Measurements from ENCODE around the gene PRKG2. TPM values are rescaled to one million over a fixed set of nuclear protein-coding genes. Genes with fewer than 3 reads are reported as not detected.

The PRKG2 gene
- total RNA-seq, 1 experiment from 2014 or later: 1.9 TPM

DNA sequence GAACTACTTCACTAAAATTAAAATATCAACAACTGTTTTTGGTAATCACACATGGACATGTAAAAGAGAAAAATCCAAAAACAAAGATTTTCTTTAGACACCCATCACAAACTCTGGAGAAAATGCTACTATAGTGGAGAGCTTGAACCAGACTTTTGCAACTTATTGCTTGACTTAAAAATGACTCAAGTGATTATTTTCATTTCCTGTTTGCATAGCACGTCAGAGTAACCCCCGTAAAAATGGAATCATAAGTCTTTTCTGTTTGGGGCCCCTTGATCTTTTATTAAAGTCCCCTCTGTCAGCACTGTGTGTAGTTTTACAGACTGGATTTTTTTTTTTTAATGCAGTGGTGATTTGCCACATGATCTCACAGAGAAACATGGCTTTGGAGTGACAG, 79.5 kb downstream of the PRKG2 start:
- Histone ChIP-seq H2BK5ac (ENCODE audit: insufficient read length, low read length) (no peak overlapping the region), H2AK5ac (ENCODE audit: insufficient read length, low read length) (no peak overlapping the region), H2AFZ (ENCODE audit: low read length) (no peak overlapping the region), H3K4me1 (ENCODE audit: insufficient read depth, low read length) (peaks cover 5% of the 10 kb centered on the region; the same call in 1 of the 2 replicates), H3K27ac (ENCODE audit: insufficient read length, low read depth, low read length) (no peak overlapping the region), H3K9ac (ENCODE audit: extremely low read depth, insufficient read length, low read length) (no peak overlapping the region), H3K4me2 (ENCODE audit: insufficient read depth, insufficient read length, low read length) (no peak overlapping the region), H2BK20ac (ENCODE audit: low read depth, low read length, poor library complexity, severe bottlenecking) (no peak overlapping the region), H2BK120ac (ENCODE audit: low read depth, low read length, poor library complexity, severe bottlenecking) (no peak overlapping the region), H3K23me2 (ENCODE audit: insufficient read length, low read depth, low read length, poor library complexity, severe bottlenecking) (no peaks in the 10 kb centered on the region), H3T11ph (ENCODE audit: low read length) (no peak overlapping the region), H3K9me3 (ENCODE audit: control insufficient read depth, low read depth, low read length) (no peaks in the 10 kb centered on the region), H3K4ac (ENCODE audit: low read depth, low read length) (no peak overlapping the region), H3K14ac (ENCODE audit: insufficient read depth, low read length) (no peak overlapping the region), H4K8ac (replicated peaks; ENCODE audit: insufficient read length, low read depth, low read length) (no peak overlapping the region), H2BK12ac (ENCODE audit: insufficient read length, low read depth, low read length) (no peak overlapping the region), H2BK15ac (ENCODE audit: low read depth, low read length) (no peak overlapping the region), H3K23ac (ENCODE audit: insufficient read length, low read depth, low read length) (no peak overlapping the region), H4K5ac (ENCODE audit: insufficient read length, low read depth, low read length) (no peak overlapping the region), H3K18ac (ENCODE audit: insufficient read length, low read depth, low read length) (no peak overlapping the region), H3K56ac (ENCODE audit: insufficient read length, low read depth, low read length) (no peak overlapping the region), H3K27me3 (ENCODE audit: insufficient read depth, low read length) (no peaks in the 10 kb centered on the region), H3K79me2 (ENCODE audit: insufficient read depth, low read length) (no peaks in the 10 kb centered on the region), H3K79me1 (ENCODE audit: insufficient read depth, low read depth, low read length, poor library complexity, severe bottlenecking) (no peaks in the 10 kb centered on the region), H4K20me1 (ENCODE audit: control insufficient read depth, insufficient read depth, insufficient read length) (no peaks in the 10 kb centered on the region), H4K91ac (ENCODE audit: insufficient read length, low read depth, low read length) (no peak overlapping the region)
- no peak overlapping the region for H3K4me3 Mint-ChIP-seq
- H3K27me3 Mint-ChIP-seq (ENCODE audit: low read depth): no peaks in the 10 kb centered on the region
- peaks cover 20 to 22% of the 10 kb centered on the region in 2 experiments for H3K4me1 Mint-ChIP-seq
- DNase-seq: no peak
- H3K27ac Mint-ChIP-seq: no peak overlapping the region
- TF ChIP-seq, protein P1, sequence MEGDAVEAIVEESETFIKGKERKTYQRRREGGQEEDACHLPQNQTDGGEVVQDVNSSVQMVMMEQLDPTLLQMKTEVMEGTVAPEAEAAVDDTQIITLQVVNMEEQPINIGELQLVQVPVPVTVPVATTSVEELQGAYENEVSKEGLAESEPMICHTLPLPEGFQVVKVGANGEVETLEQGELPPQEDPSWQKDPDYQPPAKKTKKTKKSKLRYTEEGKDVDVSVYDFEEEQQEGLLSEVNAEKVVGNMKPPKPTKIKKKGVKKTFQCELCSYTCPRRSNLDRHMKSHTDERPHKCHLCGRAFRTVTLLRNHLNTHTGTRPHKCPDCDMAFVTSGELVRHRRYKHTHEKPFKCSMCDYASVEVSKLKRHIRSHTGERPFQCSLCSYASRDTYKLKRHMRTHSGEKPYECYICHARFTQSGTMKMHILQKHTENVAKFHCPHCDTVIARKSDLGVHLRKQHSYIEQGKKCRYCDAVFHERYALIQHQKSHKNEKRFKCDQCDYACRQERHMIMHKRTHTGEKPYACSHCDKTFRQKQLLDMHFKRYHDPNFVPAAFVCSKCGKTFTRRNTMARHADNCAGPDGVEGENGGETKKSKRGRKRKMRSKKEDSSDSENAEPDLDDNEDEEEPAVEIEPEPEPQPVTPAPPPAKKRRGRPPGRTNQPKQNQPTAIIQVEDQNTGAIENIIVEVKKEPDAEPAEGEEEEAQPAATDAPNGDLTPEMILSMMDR (conservative IDR thresholded peaks at IDR 0.05): no peak
- H3K9me3 Mint-ChIP-seq: no peaks in the 10 kb centered on the region
- no CpG with 5 or more reads among the region's 2 CpGs for WGBS (ENCODE audit: extremely low coverage, insufficient read length, low lambda C conversion rate)
- no peaks in the 10 kb centered on the region for H3K36me3 Mint-ChIP-seq (ENCODE audit: insufficient read depth in 1 of 3, low read depth in 3 of 3)

All from H9 (cell line).